Body of pancreas (tissue), 4 donors: ENCODE results near the gene PLA2R1. TPM values are rescaled to one million over a fixed set of nuclear protein-coding genes. Genes with fewer than 3 reads are reported as not detected.

Experiments
- ATAC-seq: fragments of 150-250 bp; one replicate; pipeline ENCODE4 v1.9.1; 2016
- DNase-seq, 4 donors: peaks; one replicate each; pipeline ENCODE4 v3.0.0-alpha.2; 2019
- H3K27ac ChIP-seq, 4 donors: fragments of 200-600 bp; sonication (generic); 1 replicate in 3 of 4; 2 replicates in 1 of 4; pipeline versions ENCODE4 v1.5.1 to v1.6.1; 2016 to 2019; ENCODE audit warnings: mild to moderate bottlenecking in 1 of 4, mixed read lengths in 1 of 4, moderate library complexity in 1 of 4
- H3K27me3 ChIP-seq, 2 donors: fragments of 200-600 bp; sonication (generic); one replicate each; pipeline ENCODE4 v1.6.0; 2016; ENCODE audit warnings: mild to moderate bottlenecking in 1 of 2
- H3K36me3 ChIP-seq, 2 donors: fragments of 200-600 bp; sonication (generic); replicated peaks in 1 of 2; 2 replicates each; pipeline ENCODE4 v1.5.1; 2016; ENCODE audit warnings: low read depth in 2 of 2; ENCODE audit not compliant: insufficient read depth in 1 of 2
- H3K4me1 ChIP-seq: fragments of 200-600 bp; sonication (generic); one replicate; pipeline ENCODE4 v1.6.0; 2016
- H3K4me3 ChIP-seq, 2 donors: fragments of 200-600 bp; sonication (generic); 1 replicate in 1 of 2; 2 replicates in 1 of 2; pipeline ENCODE4 v1.5.1; 2016 to 2019
- H3K9me3 ChIP-seq, 3 donors: fragments of 200-600 bp; sonication (generic); 1 replicate in 2 of 3; 2 replicates in 1 of 3; pipeline ENCODE4 v1.5.1; 2016
- POLR2A ChIP-seq, 3 donors: fragments of 450-650 bp; IDR thresholded peaks; one replicate each; pipeline ENCODE4 v1.6.1; 2016; ENCODE audit warnings: antibody characterized with exemption in 3 of 3, mild to moderate bottlenecking in 2 of 3
- WGBS, 2 donors: methylation state at CpG; one replicate each; pipeline ENCODE4 v1.1.5; 2017; 5-methylcytosine and 5-hydroxymethylcytosine counted together
- intact Hi-C: fragments of 100-400 bp; cut with DNase I; formaldehyde crosslinking; loops from one replicate; pipeline ENCODE4 v1.15.1; 2023
- total RNA-seq, 2 donors: library from RNA; depleted of rRNA; stranded (reverse); fragments of >200 nt; gene quantifications; one replicate each; pipeline ENCODE4 v1.1.0, GENCODE V29; 2016
- TF ChIP-seq, protein P1 (sequence below), 7 experiments: fragments of 450-650 bp in 4 of 7; fragments of 200-600 bp in 3 of 7; sonication (generic) in 3 of 7; IDR thresholded peaks; one replicate each; pipeline ENCODE4 v1.5.1; 2016 to 2019; ENCODE audit warnings: antibody characterized with exemption in 7 of 7

The PLA2R1 gene
- total RNA-seq, 2 donors from 2014 or later = 1.3 to 2.1 TPM

DNA sequence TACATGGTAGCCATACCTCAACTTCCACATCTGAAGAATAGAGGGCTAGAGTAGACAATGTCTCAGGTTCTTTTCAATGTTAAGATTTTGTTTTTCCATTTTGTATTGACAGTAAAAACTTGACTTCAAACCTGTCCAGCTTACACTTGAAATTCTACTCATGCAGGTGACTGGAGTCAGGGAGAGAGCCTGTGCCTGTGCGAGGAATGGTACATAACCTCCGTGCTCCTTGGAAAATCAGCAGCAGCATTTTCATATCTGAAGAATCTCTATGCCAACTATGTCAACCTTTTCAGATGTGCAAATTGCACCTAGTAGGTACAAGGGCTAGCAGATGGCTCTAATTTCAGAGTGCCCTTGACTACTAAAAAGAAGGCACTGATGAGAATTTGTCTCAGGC, 2.1 kb downstream of the PLA2R1 start:
- no peak overlapping the region for H3K4me3 ChIP-seq
- no peak for ATAC-seq
- intact Hi-C loops = no loop called here
- no peaks in the 10 kb centered on the region for H3K27me3 ChIP-seq
- no peaks in the 10 kb centered on the region for H3K9me3 ChIP-seq
- no peak overlapping the region for H3K27ac ChIP-seq
- peaks cover 7% of the 10 kb centered on the region for H3K4me1 ChIP-seq
- no peak for DNase-seq
- WGBS, 2 donors = 98 to 100% methylated on average over 2 of the region's 2 CpGs
- H3K36me3 ChIP-seq = no peaks in the 10 kb centered on the region
- TF ChIP-seq, protein P1, sequence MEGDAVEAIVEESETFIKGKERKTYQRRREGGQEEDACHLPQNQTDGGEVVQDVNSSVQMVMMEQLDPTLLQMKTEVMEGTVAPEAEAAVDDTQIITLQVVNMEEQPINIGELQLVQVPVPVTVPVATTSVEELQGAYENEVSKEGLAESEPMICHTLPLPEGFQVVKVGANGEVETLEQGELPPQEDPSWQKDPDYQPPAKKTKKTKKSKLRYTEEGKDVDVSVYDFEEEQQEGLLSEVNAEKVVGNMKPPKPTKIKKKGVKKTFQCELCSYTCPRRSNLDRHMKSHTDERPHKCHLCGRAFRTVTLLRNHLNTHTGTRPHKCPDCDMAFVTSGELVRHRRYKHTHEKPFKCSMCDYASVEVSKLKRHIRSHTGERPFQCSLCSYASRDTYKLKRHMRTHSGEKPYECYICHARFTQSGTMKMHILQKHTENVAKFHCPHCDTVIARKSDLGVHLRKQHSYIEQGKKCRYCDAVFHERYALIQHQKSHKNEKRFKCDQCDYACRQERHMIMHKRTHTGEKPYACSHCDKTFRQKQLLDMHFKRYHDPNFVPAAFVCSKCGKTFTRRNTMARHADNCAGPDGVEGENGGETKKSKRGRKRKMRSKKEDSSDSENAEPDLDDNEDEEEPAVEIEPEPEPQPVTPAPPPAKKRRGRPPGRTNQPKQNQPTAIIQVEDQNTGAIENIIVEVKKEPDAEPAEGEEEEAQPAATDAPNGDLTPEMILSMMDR (IDR thresholded peaks at IDR 0.05) = no peak
- TF ChIP-seq POLR2A (IDR thresholded peaks at IDR 0.05) = no peak

DNA sequence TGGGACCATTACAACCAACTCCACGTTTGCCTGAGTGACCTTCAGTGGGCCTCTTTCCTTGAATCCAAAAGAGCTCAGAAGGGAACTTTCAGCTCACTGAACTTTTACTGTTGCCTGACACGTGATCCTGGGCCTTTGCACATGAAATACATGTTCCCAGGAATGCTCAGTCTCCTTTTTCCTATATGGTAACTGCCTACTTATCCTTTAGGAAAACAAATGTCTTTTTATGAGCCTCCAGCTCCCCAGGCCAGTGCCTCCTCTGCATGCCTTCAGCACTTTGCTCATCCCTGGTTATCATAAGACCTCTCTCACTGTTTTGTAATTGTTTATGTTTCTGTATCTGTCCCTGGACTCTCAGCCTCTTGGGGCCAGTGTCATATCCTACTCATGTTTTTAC, 5.1 kb downstream of the PLA2R1 start:
- Histone ChIP-seq H3K9me3 (no peaks in the 10 kb centered on the region), H3K4me3 (no peak overlapping the region), H3K4me1 (no peaks in the 10 kb centered on the region), H3K36me3 (no peaks in the 10 kb centered on the region), H3K27ac (no peak overlapping the region), H3K27me3 (no peaks in the 10 kb centered on the region)
- no peak for ATAC-seq
- DNase-seq = no peak
- 52 to 61% methylated on average over 2 of the region's 2 CpGs for WGBS, 2 donors
- TF ChIP-seq, protein P1 (IDR thresholded peaks at IDR 0.05) = no peak
- no peak for TF ChIP-seq POLR2A (IDR thresholded peaks at IDR 0.05)
- intact Hi-C loops = no loop called here

DNA sequence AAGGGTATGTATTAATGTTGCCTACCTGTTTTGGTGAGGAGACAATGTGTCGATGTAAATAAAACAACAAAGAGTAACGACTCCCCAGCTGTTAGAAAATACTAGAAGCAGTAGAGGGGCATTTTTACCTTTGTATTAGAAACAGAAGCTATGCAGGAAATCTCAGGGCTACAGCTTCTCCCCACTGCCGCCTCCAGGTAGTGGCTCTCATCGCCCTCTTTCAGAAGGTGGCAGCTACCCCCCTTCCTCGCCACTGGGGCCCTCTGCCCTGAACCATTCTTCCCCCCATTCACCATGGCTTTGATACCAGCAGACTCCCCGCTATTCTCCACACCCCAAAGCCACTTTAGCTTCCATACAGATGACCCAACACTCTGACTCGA, 6.7 kb downstream of the PLA2R1 start:
- H3K4me3 ChIP-seq = no peak overlapping the region
- H3K27ac ChIP-seq = no peak overlapping the region
- no peak for TF ChIP-seq POLR2A (IDR thresholded peaks at IDR 0.05)
- TF ChIP-seq, protein P1 (IDR thresholded peaks at IDR 0.05) = no peak
- intact Hi-C loops = no loop called here
- ATAC-seq = no peak
- DNase-seq = no peak
- WGBS, 2 donors = 86 to 87% methylated on average over 7 of the region's 7 CpGs
- no peaks in the 10 kb centered on the region for H3K27me3 ChIP-seq
- no peaks in the 10 kb centered on the region for H3K36me3 ChIP-seq
- no peaks in the 10 kb centered on the region for H3K4me1 ChIP-seq
- no peaks in the 10 kb centered on the region for H3K9me3 ChIP-seq

DNA sequence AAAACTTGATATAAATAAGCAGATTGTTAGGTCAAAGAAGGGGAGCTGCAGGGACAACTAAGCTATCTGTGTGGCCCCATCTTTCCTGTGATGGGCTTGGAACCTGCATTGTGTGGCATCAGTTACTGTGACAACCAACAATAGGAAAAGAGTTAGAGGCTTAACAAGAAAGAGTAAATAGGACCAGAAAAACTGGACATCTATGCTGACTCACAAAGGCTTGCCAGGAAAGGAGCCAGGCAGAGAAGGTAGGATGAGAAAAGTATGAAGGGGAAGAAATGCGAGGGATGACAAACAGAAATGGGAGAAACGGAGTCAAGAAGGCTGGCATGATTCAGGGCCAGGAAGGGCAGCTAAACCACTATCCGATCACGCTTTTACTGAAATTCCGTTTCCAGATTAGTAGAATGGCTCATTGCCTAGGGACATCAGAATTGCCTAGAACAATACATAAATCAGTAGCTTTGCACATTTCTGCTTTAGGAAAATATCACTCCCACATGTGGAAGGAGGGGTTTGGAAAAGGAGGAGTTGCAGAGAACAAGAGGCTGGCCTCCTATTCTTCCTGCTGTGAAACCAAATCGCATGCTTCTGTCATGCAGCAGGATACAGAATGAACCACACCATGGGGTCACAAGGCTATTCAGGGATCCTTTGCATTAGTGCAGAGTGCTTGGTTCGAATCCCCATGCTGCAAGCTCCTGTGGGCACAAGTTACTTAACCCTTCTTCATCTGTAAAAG, 7.3 kb downstream of the PLA2R1 start:
- ATAC-seq = no peak
- H3K9me3 ChIP-seq = no peaks in the 10 kb centered on the region
- H3K36me3 ChIP-seq = no peaks in the 10 kb centered on the region
- DNase-seq = no peak
- H3K27ac ChIP-seq = no peak overlapping the region
- no peak overlapping the region for H3K4me3 ChIP-seq
- TF ChIP-seq, protein P1 (IDR thresholded peaks at IDR 0.05) = no peak
- TF ChIP-seq POLR2A (IDR thresholded peaks at IDR 0.05) = no peak
- H3K4me1 ChIP-seq = no peaks in the 10 kb centered on the region
- intact Hi-C loops = no loop called here
- no peaks in the 10 kb centered on the region for H3K27me3 ChIP-seq
- 77 to 78% methylated on average over 7 of the region's 7 CpGs for WGBS, 2 donors

DNA sequence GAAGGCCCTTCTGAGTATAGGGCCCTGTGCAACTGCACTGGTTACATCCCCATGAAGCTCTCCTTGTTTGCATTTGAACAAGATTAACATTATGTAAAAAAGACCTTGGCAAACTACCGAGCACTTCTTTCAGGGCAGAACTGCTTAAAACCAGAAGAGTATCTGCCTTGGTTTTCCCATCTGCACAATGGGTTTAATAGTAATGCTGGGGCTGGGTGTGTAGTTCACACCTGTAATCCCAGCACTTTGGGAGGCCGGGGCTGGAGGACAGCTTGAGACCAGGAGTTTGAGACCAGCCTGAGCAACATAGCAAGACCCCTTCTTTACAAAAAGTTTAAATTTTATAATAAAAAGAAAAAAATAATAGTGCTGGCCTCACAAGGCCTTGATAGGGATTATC, 8.5 kb downstream of the PLA2R1 start:
- no peaks in the 10 kb centered on the region for H3K27me3 ChIP-seq
- no peak overlapping the region for H3K4me3 ChIP-seq
- H3K9me3 ChIP-seq = no peaks in the 10 kb centered on the region
- no peaks in the 10 kb centered on the region for H3K36me3 ChIP-seq
- no peak for TF ChIP-seq POLR2A (IDR thresholded peaks at IDR 0.05)
- TF ChIP-seq, protein P1 (IDR thresholded peaks at IDR 0.05) = no peak
- DNase-seq (no peak), ATAC-seq (no peak)
- no peak overlapping the region for H3K27ac ChIP-seq
- 87 to 92% methylated on average over 2 of the region's 2 CpGs for WGBS, 2 donors
- no peaks in the 10 kb centered on the region for H3K4me1 ChIP-seq
- intact Hi-C loops = no loop called here
